HG03432 (cell line): Measurements from ENCODE around the gene BRME1.
"Not testable (repeated sequence)": the region's sequence is repeated elsewhere in the genome, so short reads cannot be mapped to it uniquely, and the experiment has no call there.

Source experiments
- ATAC-seq: cut with Tn5 transposase; IDR thresholded peaks from one replicate; pipeline ENCODE4 v1.9.1; 2021; ENCODE audit warnings: mild to moderate bottlenecking, moderate library complexity; ENCODE audit not compliant: unreplicated experiment

Gene BRME1

GRCh38 chr19:13869281-13869680, 36.6 kb downstream of the BRME1 start:
- no peak for ATAC-seq

GRCh38 chr19:13868663-13869062, 37.3 kb downstream of the BRME1 start:
- ATAC-seq, result no peak

GRCh38 chr19:13866463-13867046, 39.4 kb downstream of the BRME1 start:
- ATAC-seq, result no peak

GRCh38 chr19:13865571-13866462, 40.1 kb downstream of the BRME1 start:
- ATAC-seq, result no peak

- no peak for ATAC-seq
Measured at GRCh38 chr19:13864667-13865570, 41.0 kb downstream of the BRME1 start.

GRCh38 chr19:13864046-13864666, 41.8 kb downstream of the BRME1 start:
- no peak for ATAC-seq

GRCh38 chr19:13861714-13862531, 44.0 kb downstream of the BRME1 start:
- ATAC-seq, result peak; percentile 69

- ATAC-seq, result peak; percentile 30
Measured at GRCh38 chr19:13861392-13861713, 44.6 kb downstream of the BRME1 start.

- ATAC-seq, result no peak
Measured at GRCh38 chr19:13860679-13861391, 45.1 kb downstream of the BRME1 start.

- no peak for ATAC-seq
Measured at GRCh38 chr19:13859361-13859880, 46.5 kb downstream of the BRME1 start.

GRCh38 chr19:13856497-13856896, 49.4 kb downstream of the BRME1 start:
- no peak for ATAC-seq

GRCh38 chr19:13852171-13852707, 53.7 kb downstream of the BRME1 start:
- not testable (repeated sequence) for ATAC-seq

- not testable (repeated sequence) for ATAC-seq
Measured at GRCh38 chr19:13851734-13852114, 54.2 kb downstream of the BRME1 start.

GRCh38 chr19:13850910-13851733, 54.8 kb downstream of the BRME1 start:
- ATAC-seq, result no peak

GRCh38 chr19:13849991-13850909, 55.7 kb downstream of the BRME1 start:
- no peak for ATAC-seq

- no peak for ATAC-seq
Measured at GRCh38 chr19:13848798-13849676, 56.9 kb downstream of the BRME1 start.
